Neural progenitor cell (in vitro differentiated cells): ENCODE data around the gene ARHGEF2. TPM values are rescaled to one million over a fixed set of nuclear protein-coding genes. Genes with fewer than 3 reads are reported as not detected.

Experiments
- DNase-seq: peaks from one replicate; pipeline ENCODE4 v3.0.0-alpha.2; 2016; ENCODE audit warnings: low spot score
- H2AFZ ChIP-seq: fragments of 200-600 bp; sonication (generic); replicated peaks from 2 replicates; pipeline ENCODE4 v1.6.1; 2016; ENCODE audit warnings: antibody characterized with exemption
- H3F3A ChIP-seq: fragments of 200-600 bp; sonication (generic); 2 replicates; pipeline ENCODE4 v1.6.1; 2016; ENCODE audit warnings: antibody characterized with exemption, low read depth
- H3K27ac ChIP-seq: fragments of 200-600 bp; sonication (generic); 2 replicates; pipeline ENCODE4 v1.5.1; 2016; ENCODE audit warnings: mild to moderate bottlenecking
- H3K27me3 ChIP-seq: fragments of 200-600 bp; sonication (generic); 2 replicates; pipeline ENCODE4 v1.6.1; 2016; ENCODE audit warnings: mild to moderate bottlenecking, moderate library complexity
- H3K36me3 ChIP-seq: fragments of 200-600 bp; sonication (generic); 2 replicates; pipeline ENCODE4 v1.5.1; 2016
- H3K4me1 ChIP-seq: fragments of 200-600 bp; sonication (generic); 2 replicates; pipeline ENCODE4 v1.6.1; 2016; ENCODE audit warnings: mixed run types
- H3K4me2 ChIP-seq: fragments of 200-600 bp; sonication (generic); 2 replicates; pipeline ENCODE4 v1.6.1; 2016
- H3K4me3 ChIP-seq: fragments of 200-600 bp; sonication (generic); 2 replicates; pipeline ENCODE4 v1.5.1; 2016
- H3K79me2 ChIP-seq: fragments of 200-600 bp; sonication (generic); 2 replicates; pipeline ENCODE4 v1.6.1; 2016; ENCODE audit warnings: low read depth
- H3K9ac ChIP-seq: fragments of 200-600 bp; sonication (generic); 2 replicates; pipeline ENCODE4 v1.6.1; 2016
- H3K9me3 ChIP-seq: fragments of 200-600 bp; sonication (generic); 2 replicates; pipeline ENCODE4 v1.5.1; 2016; ENCODE audit warnings: low read depth
- H4K20me1 ChIP-seq: fragments of 200-600 bp; sonication (generic); 2 replicates; pipeline ENCODE4 v1.6.1; 2016; ENCODE audit warnings: low read depth
- H3K27ac Mint-ChIP-seq: 3 replicates; pipeline ENCODE4 v1.8.0; 2021; ENCODE audit warnings: mixed read lengths
- H3K27me3 Mint-ChIP-seq: 2 replicates; pipeline ENCODE4 v1.8.0; 2022; ENCODE audit warnings: low read depth, mild to moderate bottlenecking, inconsistent platforms, moderate library complexity, mixed read lengths; ENCODE audit not compliant: insufficient read depth
- H3K36me3 Mint-ChIP-seq: 3 replicates; pipeline ENCODE4 v1.8.0; 2021; ENCODE audit warnings: mixed read lengths
- H3K4me1 Mint-ChIP-seq: 3 replicates; pipeline ENCODE4 v1.8.0; 2021; ENCODE audit warnings: mixed read lengths
- H3K4me3 Mint-ChIP-seq: 3 replicates; pipeline ENCODE4 v1.8.0; 2021; ENCODE audit warnings: mild to moderate bottlenecking, moderate library complexity, mixed read lengths
- H3K9me3 Mint-ChIP-seq: 3 replicates; pipeline ENCODE4 v1.8.0; 2020; ENCODE audit warnings: mixed read lengths
- CTCF ChIP-seq: fragments of 200-600 bp; sonication (generic); IDR thresholded peaks from 2 replicates; pipeline ENCODE4 v1.5.1; 2017; ENCODE audit warnings: antibody characterized with exemption, mild to moderate bottlenecking
- EZH2 ChIP-seq: fragments of 200-600 bp; sonication (generic); IDR thresholded peaks from 2 replicates; pipeline ENCODE4 v1.6.1; 2017; ENCODE audit warnings: antibody characterized with exemption, mild to moderate bottlenecking, moderate library complexity
- EZH2phosphoT487 ChIP-seq: fragments of 200-600 bp; sonication (generic); IDR thresholded peaks from 2 replicates; pipeline ENCODE4 v1.6.1; 2017; ENCODE audit warnings: antibody characterized with exemption
- total RNA-seq: library from RNA; depleted of rRNA; stranded (reverse); fragments of >200 nt; gene quantifications from 2 replicates; pipeline ENCODE4 v1.2.3, GENCODE V29; 2015; ENCODE audit warnings: low replicate concordance

Gene ARHGEF2
- total RNA-seq, 1 donor from 2014 or later = 79.7 TPM

GRCh38 chr1:155920717-155921116 is 57.6 kb downstream of the ARHGEF2 start:
- Mint-ChIP-seq H3K4me3 (no peak overlapping the region), H3K27ac (no peak overlapping the region), H3K27me3 (no peaks in the 10 kb centered on the region), H3K9me3 (no peaks in the 10 kb centered on the region), H3K36me3 (peaks cover 52% of the 10 kb centered on the region), H3K4me1 (no peaks in the 10 kb centered on the region)
- Histone ChIP-seq H3K36me3 (peaks cover 41% of the 10 kb centered on the region), H3F3A (peaks cover 50% of the 10 kb centered on the region), H4K20me1 (peaks cover 13% of the 10 kb centered on the region), H3K4me2 (no peak overlapping the region), H3K4me3 (no peak overlapping the region), H2AFZ (no peak overlapping the region), H3K4me1 (no peaks in the 10 kb centered on the region), H3K27ac (no peak overlapping the region), H3K79me2 (peaks cover 26% of the 10 kb centered on the region), H3K27me3 (no peaks in the 10 kb centered on the region), H3K9me3 (no peaks in the 10 kb centered on the region), H3K9ac (no peak overlapping the region)
- no peak for TF ChIP-seq EZH2
- no peak for TF ChIP-seq CTCF
- TF ChIP-seq EZH2phosphoT487 = no peak
- no peak for DNase-seq

- H3K4me1 ChIP-seq = no peaks in the 10 kb centered on the region
- H3K27me3 ChIP-seq = no peaks in the 10 kb centered on the region
- no peak overlapping the region for H3K27ac ChIP-seq
- peaks cover 59% of the 10 kb centered on the region for H3F3A ChIP-seq
- H3K4me1 Mint-ChIP-seq = no peaks in the 10 kb centered on the region
- H3K4me3 ChIP-seq = no peak overlapping the region
- H3K27me3 Mint-ChIP-seq = no peaks in the 10 kb centered on the region
- H3K36me3 ChIP-seq = peaks cover 37% of the 10 kb centered on the region
- peaks cover 50% of the 10 kb centered on the region for H3K36me3 Mint-ChIP-seq
- no peaks in the 10 kb centered on the region for H3K9me3 ChIP-seq
- H3K4me3 Mint-ChIP-seq = no peak overlapping the region
- no peak overlapping the region for H3K27ac Mint-ChIP-seq
- no peak overlapping the region for H2AFZ ChIP-seq
- DNase-seq = no peak
- H3K9ac ChIP-seq = no peak overlapping the region
- no peak for TF ChIP-seq EZH2
- no peak overlapping the region for H3K4me2 ChIP-seq
- H3K9me3 Mint-ChIP-seq = no peaks in the 10 kb centered on the region
- H3K79me2 ChIP-seq = peaks cover 20% of the 10 kb centered on the region
- peaks cover 13% of the 10 kb centered on the region for H4K20me1 ChIP-seq
These were observed 58.5 kb downstream of the ARHGEF2 start for GRCh38 chr1:155919801-155920200.

- peaks cover 20% of the 10 kb centered on the region for H3K79me2 ChIP-seq
- TF ChIP-seq CTCF (no peak), EZH2phosphoT487 (no peak), EZH2 (no peak)
- no peaks in the 10 kb centered on the region for H3K27me3 Mint-ChIP-seq
- no peak overlapping the region for H3K27ac Mint-ChIP-seq
- no peaks in the 10 kb centered on the region for H3K4me1 ChIP-seq
- no peak overlapping the region for H2AFZ ChIP-seq
- H3K36me3 Mint-ChIP-seq = peaks cover 49% of the 10 kb centered on the region
- peaks cover 42% of the 10 kb centered on the region for H3K36me3 ChIP-seq
- H3K9me3 ChIP-seq = no peaks in the 10 kb centered on the region
- H3K9me3 Mint-ChIP-seq = no peaks in the 10 kb centered on the region
- H3F3A ChIP-seq = peaks cover 70% of the 10 kb centered on the region
- peaks cover 13% of the 10 kb centered on the region for H4K20me1 ChIP-seq
- H3K27ac ChIP-seq = no peak overlapping the region
- no peak for DNase-seq
- H3K4me1 Mint-ChIP-seq = no peaks in the 10 kb centered on the region
- no peaks in the 10 kb centered on the region for H3K27me3 ChIP-seq
- no peak overlapping the region for H3K9ac ChIP-seq
- H3K4me3 Mint-ChIP-seq = no peak overlapping the region
- H3K4me3 ChIP-seq = no peak overlapping the region
- no peak overlapping the region for H3K4me2 ChIP-seq
These were observed 59.7 kb downstream of the ARHGEF2 start for GRCh38 chr1:155918660-155919059.

- H3K36me3 Mint-ChIP-seq = peaks cover 31% of the 10 kb centered on the region
- Histone ChIP-seq H3K4me2 (no peak overlapping the region), H3K36me3 (peaks cover 19% of the 10 kb centered on the region), H3K27me3 (no peaks in the 10 kb centered on the region), H3K9me3 (no peaks in the 10 kb centered on the region), H3K27ac (no peak overlapping the region), H3F3A (peaks cover 84% of the 10 kb centered on the region), H2AFZ (no peak overlapping the region), H3K9ac (no peak overlapping the region), H3K79me2 (peaks cover 18% of the 10 kb centered on the region), H3K4me1 (no peaks in the 10 kb centered on the region), H3K4me3 (no peak overlapping the region), H4K20me1 (peaks cover 13% of the 10 kb centered on the region)
- no peak for DNase-seq
- H3K9me3 Mint-ChIP-seq = no peaks in the 10 kb centered on the region
- no peak overlapping the region for H3K4me3 Mint-ChIP-seq
- TF ChIP-seq EZH2phosphoT487 = no peak
- TF ChIP-seq CTCF = no peak
- no peak for TF ChIP-seq EZH2
- H3K27ac Mint-ChIP-seq = no peak overlapping the region
- peaks cover 17% of the 10 kb centered on the region for H3K4me1 Mint-ChIP-seq
- no peaks in the 10 kb centered on the region for H3K27me3 Mint-ChIP-seq
These were observed 64.2 kb downstream of the ARHGEF2 start for GRCh38 chr1:155913969-155914757.
